CD4-positive, alpha-beta T cell (primary cell): Measurements from ENCODE around the gene NARS2. TPM values are rescaled to one million over a fixed set of nuclear protein-coding genes. Genes with fewer than 3 reads are reported as not detected.
A peak's percentile ranks its signal among the peaks of the same experiment; 100 is the strongest.

Experiments
- ATAC-seq: fragments of 200-7000 bp; cut with Tn5 transposase; one replicate; pipeline ENCODE4 v1.10.0; 2022; ENCODE audit warnings: mild to moderate bottlenecking; ENCODE audit not compliant: poor library complexity
- CTCF ChIA-PET: fragments of 350-600 bp; sonication (Branson Sonifier 250); formaldehyde crosslinking; loops from one replicate; lab custom pipeline; 2021; ENCODE audit warnings: antibody characterized with exemption, inconsistent platforms; lab: Charles Lee
- POLR2A ChIA-PET: fragments of 350-600 bp; sonication (Branson Sonifier 250); formaldehyde crosslinking; loops from one replicate; lab custom pipeline; 2021; ENCODE audit warnings: antibody characterized with exemption, inconsistent platforms; lab: Charles Lee
- DNase-seq, 14 experiments: peaks; one replicate each; pipeline ENCODE4 v3.0.0-alpha.2; 2013 to 2020; ENCODE audit warnings: mixed read lengths in 2 of 14
- H3K27ac ChIP-seq, 2 donors: one replicate each; pipeline versions ENCODE4 v1.5.1 to v1.7.0; 2013; ENCODE audit warnings: low read length in 2 of 2, low read depth in 1 of 2, mild to moderate bottlenecking in 1 of 2
- H3K27me3 ChIP-seq, 2 experiments: 1 replicate in 1 of 2; 2 replicates in 1 of 2; pipeline versions ENCODE4 v1.6.1 to v1.7.0; 2013; ENCODE audit warnings: low read length in 2 of 2, control low read depth in 1 of 2, mild to moderate bottlenecking in 1 of 2, moderate library complexity in 1 of 2; ENCODE audit not compliant: insufficient read depth in 2 of 2, control insufficient read depth in 1 of 2
- H3K36me3 ChIP-seq: one replicate; pipeline ENCODE4 v1.6.1; 2013; ENCODE audit warnings: low read length, control low read depth; ENCODE audit not compliant: insufficient read depth
- H3K4me1 ChIP-seq: one replicate; pipeline ENCODE4 v1.6.1; 2013; ENCODE audit warnings: low read length, control low read depth; ENCODE audit not compliant: insufficient read depth
- H3K4me3 ChIP-seq: one replicate; pipeline ENCODE4 v1.5.1; 2013; ENCODE audit warnings: mild to moderate bottlenecking, low read length, moderate library complexity
- H3K9me3 ChIP-seq, 2 experiments: 1 replicate in 1 of 2; 2 replicates in 1 of 2; pipeline versions ENCODE4 v1.6.1 to v1.7.0; 2013; ENCODE audit warnings: low read length in 2 of 2, mild to moderate bottlenecking in 2 of 2, control low read depth in 1 of 2, moderate library complexity in 1 of 2; ENCODE audit not compliant: control insufficient read depth in 1 of 2, insufficient read depth in 1 of 2
- H3K27ac Mint-ChIP-seq: one replicate; pipeline ENCODE4 v1.8.0; 2020; ENCODE audit warnings: mixed read lengths
- H3K27me3 Mint-ChIP-seq: one replicate; pipeline ENCODE4 v1.8.0; 2021; ENCODE audit warnings: mixed read lengths
- H3K36me3 Mint-ChIP-seq: one replicate; pipeline ENCODE4 v1.8.0; 2021; ENCODE audit warnings: low read depth, mixed read lengths
- H3K4me1 Mint-ChIP-seq: one replicate; pipeline ENCODE4 v1.8.0; 2021; ENCODE audit warnings: low read depth, mixed read lengths
- H3K4me3 Mint-ChIP-seq: one replicate; pipeline ENCODE4 v1.8.0; 2020; ENCODE audit warnings: mild to moderate bottlenecking, mixed read lengths
- H3K9me3 Mint-ChIP-seq: one replicate; pipeline ENCODE4 v1.8.0; 2020; ENCODE audit warnings: mixed read lengths
- intact Hi-C, 2 experiments: fragments of 100-400 bp; cut with DNase I in 1 of 2; cut with micrococcal nuclease in 1 of 2; formaldehyde crosslinking; loops; one replicate each; pipeline versions ENCODE4 v1.15.1 to v1.9.0; 2023 to 2025; cut with DNase I, micrococcal nuclease
- total RNA-seq, 174 experiments: library from RNA in 2 of 174; stranded (reverse) in 2 of 174; gene quantifications; one replicate each; pipeline ENCODE4 v1.2.3 and lab custom pipeline; 2021 to 2026
- TF ChIP-seq, protein P1 (sequence below): fragments of 200-600 bp; IDR thresholded peaks from one replicate; pipeline ENCODE4 v1.8.0; 2022; ENCODE audit warnings: antibody characterized with exemption, mild to moderate bottlenecking

The NARS2 gene
- total RNA-seq, 2 experiments from 2014 or later, result 8.7 to 9.3 TPM

- ChIA-PET POLR2A (interaction anchor here (0.6 to 3.4 kb wide), 12 partner anchors 12 to 598 kb away, joined by 3 to 19 read pairs (median 5); partner anchors contain the start of genes ALG8, INTS4, KCTD21 and NARS2), CTCF (interaction anchor here (0.8 to 3.1 kb wide), 8 partner anchors 15 to 423 kb away, joined by 3 to 15 read pairs (median 4); partner anchors contain the start of genes ALG8, INTS4 and KCTD21)
- Histone ChIP-seq H3K36me3 (no peaks in the 10 kb centered on the region), H3K4me1 (peaks cover 33% of the 10 kb centered on the region), H3K9me3 (no peaks in the 10 kb centered on the region), H3K27me3 (peaks cover 0 to 5% of the 10 kb centered on the region in 2 experiments), H3K27ac (no peak within 1 kb of the TSS), H3K4me3 (peak within 1 kb of the TSS; percentile 66)
- Mint-ChIP-seq H3K36me3 (peaks cover 8% of the 10 kb centered on the region), H3K9me3 (no peaks in the 10 kb centered on the region), H3K27me3 (peaks cover 35% of the 10 kb centered on the region), H3K4me3 (peak within 1 kb of the TSS; percentile 89), H3K27ac (peak within 1 kb of the TSS; percentile 84), H3K4me1 (peaks cover 22% of the 10 kb centered on the region)
- intact Hi-C loops, result loop anchor here (2.0 to 5.0 kb wide), 5 partner anchors 147 to 600 kb away; partner anchors contain the start of genes KCTD21 (in 2 of the 2), USP35 (in 2 of the 2) and ALG8 (in 1 of the 2)
- ATAC-seq, result peak; percentile 44
- peak in 12 of 14 experiments; percentile 9 to 68 (median 36) for DNase-seq
- TF ChIP-seq, protein P1, sequence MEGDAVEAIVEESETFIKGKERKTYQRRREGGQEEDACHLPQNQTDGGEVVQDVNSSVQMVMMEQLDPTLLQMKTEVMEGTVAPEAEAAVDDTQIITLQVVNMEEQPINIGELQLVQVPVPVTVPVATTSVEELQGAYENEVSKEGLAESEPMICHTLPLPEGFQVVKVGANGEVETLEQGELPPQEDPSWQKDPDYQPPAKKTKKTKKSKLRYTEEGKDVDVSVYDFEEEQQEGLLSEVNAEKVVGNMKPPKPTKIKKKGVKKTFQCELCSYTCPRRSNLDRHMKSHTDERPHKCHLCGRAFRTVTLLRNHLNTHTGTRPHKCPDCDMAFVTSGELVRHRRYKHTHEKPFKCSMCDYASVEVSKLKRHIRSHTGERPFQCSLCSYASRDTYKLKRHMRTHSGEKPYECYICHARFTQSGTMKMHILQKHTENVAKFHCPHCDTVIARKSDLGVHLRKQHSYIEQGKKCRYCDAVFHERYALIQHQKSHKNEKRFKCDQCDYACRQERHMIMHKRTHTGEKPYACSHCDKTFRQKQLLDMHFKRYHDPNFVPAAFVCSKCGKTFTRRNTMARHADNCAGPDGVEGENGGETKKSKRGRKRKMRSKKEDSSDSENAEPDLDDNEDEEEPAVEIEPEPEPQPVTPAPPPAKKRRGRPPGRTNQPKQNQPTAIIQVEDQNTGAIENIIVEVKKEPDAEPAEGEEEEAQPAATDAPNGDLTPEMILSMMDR, result peak; percentile 20
Observed at GRCh38 chr11:78417175-78417887, 157.3 kb downstream of the NARS2 start, which contains the start of gene GAB2. TSS of gene GAB2 (minus strand) at chr11:78417820. CDS start at chr11:78417720, 100 bp downstream.

DNA sequence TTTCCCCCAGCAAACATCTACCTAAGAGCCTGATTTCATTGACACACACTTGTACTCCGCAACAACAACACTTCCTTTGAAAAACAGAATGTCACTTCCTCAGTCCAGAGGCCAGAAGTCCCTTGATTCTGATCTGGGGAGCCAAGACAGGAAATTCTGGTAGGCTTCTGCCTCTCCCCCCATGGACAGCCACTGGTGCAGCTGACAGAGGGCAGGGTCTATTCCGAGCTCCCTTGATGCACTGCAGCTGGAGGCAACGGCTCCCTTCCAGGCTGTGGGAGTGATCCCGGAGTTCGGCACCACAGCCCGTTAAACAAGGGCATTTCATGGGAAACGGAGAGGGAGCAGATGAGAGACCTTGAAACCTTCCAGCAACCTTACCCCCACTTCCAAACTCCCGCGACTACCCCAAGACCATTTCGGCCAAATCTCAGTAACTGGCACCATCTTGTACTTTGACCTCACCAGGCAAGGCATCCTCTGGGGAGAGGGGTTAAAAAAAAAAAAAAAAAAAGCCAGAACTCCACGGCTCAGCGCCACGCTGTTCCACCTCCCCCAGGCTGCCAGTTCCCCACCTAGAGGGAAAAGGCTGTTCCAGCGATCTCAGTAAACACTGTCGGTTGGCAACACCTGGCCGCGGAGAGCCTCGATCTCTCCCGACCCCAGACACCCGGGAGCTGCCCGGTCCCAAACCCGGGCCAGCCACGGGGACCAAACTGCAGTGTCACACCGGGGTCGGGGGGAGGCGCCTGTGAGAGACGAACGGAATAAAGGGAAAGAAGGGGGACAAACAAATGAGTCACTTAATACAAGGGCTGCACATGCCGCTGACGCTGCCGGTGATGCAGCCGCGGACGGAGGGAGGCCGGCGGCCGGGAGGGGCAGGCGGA, 158.1 kb downstream of the NARS2 start:
- TF ChIP-seq, protein P1, result peak; percentile 73
- Histone ChIP-seq H3K9me3 (no peaks in the 10 kb centered on the region), H3K27ac (peak overlapping the region in 1 of 2 donors; percentile 4), H3K4me1 (peaks cover 33% of the 10 kb centered on the region), H3K36me3 (no peaks in the 10 kb centered on the region), H3K27me3 (peaks cover 0 to 5% of the 10 kb centered on the region in 2 experiments), H3K4me3 (peak overlapping the region; percentile 59)
- Mint-ChIP-seq H3K27ac (peak overlapping the region; percentile 84), H3K36me3 (peaks cover 8% of the 10 kb centered on the region), H3K9me3 (no peaks in the 10 kb centered on the region), H3K4me1 (peaks cover 22% of the 10 kb centered on the region), H3K4me3 (peak overlapping the region; percentile 88), H3K27me3 (peaks cover 28% of the 10 kb centered on the region)
- ChIA-PET CTCF (interaction anchor here (0.6 to 3.1 kb wide), 9 partner anchors 16 to 422 kb away, joined by 3 to 15 read pairs (median 3); partner anchors contain the start of genes ALG8 and INTS4), POLR2A (interaction anchor here (0.5 to 3.4 kb wide), 5 partner anchors 127 to 597 kb away, joined by 3 to 19 read pairs (median 5); partner anchors contain the start of genes ALG8 and NARS2)
- DNase-seq (peak; percentile 57 to 86 (median 74)), ATAC-seq (peak; percentile 70)
- intact Hi-C loops, result loop anchor here (2.0 to 5.0 kb wide), 5 partner anchors 148 to 599 kb away; partner anchors contain the start of genes KCTD21 (in 2 of the 2), USP35 (in 2 of the 2) and ALG8 (in 1 of the 2)
